Measurements from ENCODE around the gene BRAP. TPM values are rescaled to one million over a fixed set of nuclear protein-coding genes. Genes with fewer than 3 reads are reported as not detected.
A peak's percentile ranks its signal among the peaks of the same experiment; 100 is the strongest.
"Not testable (repeated sequence)": the region's sequence is repeated elsewhere in the genome, so short reads cannot be mapped to it uniquely, and the experiment has no call there.

Gene BRAP
- polyA plus RNA-seq, 3 donors = 7.0 to 14.5 (median 10.2) TPM

DNA sequence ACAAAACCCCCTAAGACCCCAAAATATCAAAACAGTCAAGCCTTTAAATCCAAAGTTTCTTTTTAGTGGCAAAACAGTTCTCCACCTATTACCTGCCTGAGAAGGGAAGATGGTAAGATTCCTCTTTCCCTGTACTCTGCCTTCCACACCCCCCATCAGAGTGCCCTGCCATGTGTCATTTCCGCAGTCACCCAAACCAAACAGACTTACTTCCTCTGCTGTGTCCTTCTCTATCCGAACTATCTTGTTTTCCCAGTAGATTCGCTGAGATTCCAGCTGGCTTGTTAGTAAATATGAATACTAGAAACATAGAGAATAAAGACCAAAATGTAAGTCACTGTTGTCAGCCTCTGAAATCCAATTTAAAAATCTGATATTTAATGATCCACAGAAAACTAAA lies 30.4 kb downstream of the BRAP start:
- no CpG with 5 or more reads among the region's 3 CpGs for WGBS (ENCODE audit: insufficient coverage)
- no peak overlapping the region for H3K27ac Mint-ChIP-seq
- DNase-seq = no peak
- no peak overlapping the region for H3K4me3 Mint-ChIP-seq
- Histone ChIP-seq H3K9me3 (replicated peaks in 1 of 2; ENCODE audit: control insufficient read depth in 1 of 2, insufficient read depth in 1 of 2, low read length in 2 of 2) (no peaks in the 10 kb centered on the region), H3K36me3 (replicated peaks in 1 of 2; ENCODE audit: control insufficient read depth in 1 of 2, insufficient read depth in 2 of 2, low read length in 2 of 2) (peaks cover 79 to 90% of the 10 kb centered on the region in 2 donors), H3K27me3 (ENCODE audit: control insufficient read depth in 2 of 2, insufficient read depth in 2 of 2, low read length in 2 of 2) (no peaks in the 10 kb centered on the region), H3K4me3 (replicated peaks in 1 of 3; ENCODE audit: low read depth in 2 of 3, low read length in 3 of 3) (no peak overlapping the region), H3K79me2 (ENCODE audit: insufficient read depth, low read length) (no peaks in the 10 kb centered on the region), H4K20me1 (ENCODE audit: insufficient read depth, low read length) (no peaks in the 10 kb centered on the region), H3K4me1 (ENCODE audit: control insufficient read depth in 1 of 2, insufficient read depth in 2 of 2, low read length in 2 of 2) (no peaks in the 10 kb centered on the region), H3K9ac (ENCODE audit: insufficient read depth, low read length, poor library complexity, severe bottlenecking) (no peak overlapping the region), H3K4me2 (replicated peaks; ENCODE audit: extremely low read depth, low read length, poor library complexity, severe bottlenecking) (no peak overlapping the region), H3K27ac (ENCODE audit: low read depth in 1 of 2, low read length in 2 of 2) (no peak overlapping the region), H2AFZ (ENCODE audit: insufficient read depth, low read depth, low read length, poor library complexity, severe bottlenecking) (no peak overlapping the region)
- H3K27me3 Mint-ChIP-seq (ENCODE audit: low read depth in 3 of 3) = no peaks in the 10 kb centered on the region
- TF ChIP-seq, protein P1, sequence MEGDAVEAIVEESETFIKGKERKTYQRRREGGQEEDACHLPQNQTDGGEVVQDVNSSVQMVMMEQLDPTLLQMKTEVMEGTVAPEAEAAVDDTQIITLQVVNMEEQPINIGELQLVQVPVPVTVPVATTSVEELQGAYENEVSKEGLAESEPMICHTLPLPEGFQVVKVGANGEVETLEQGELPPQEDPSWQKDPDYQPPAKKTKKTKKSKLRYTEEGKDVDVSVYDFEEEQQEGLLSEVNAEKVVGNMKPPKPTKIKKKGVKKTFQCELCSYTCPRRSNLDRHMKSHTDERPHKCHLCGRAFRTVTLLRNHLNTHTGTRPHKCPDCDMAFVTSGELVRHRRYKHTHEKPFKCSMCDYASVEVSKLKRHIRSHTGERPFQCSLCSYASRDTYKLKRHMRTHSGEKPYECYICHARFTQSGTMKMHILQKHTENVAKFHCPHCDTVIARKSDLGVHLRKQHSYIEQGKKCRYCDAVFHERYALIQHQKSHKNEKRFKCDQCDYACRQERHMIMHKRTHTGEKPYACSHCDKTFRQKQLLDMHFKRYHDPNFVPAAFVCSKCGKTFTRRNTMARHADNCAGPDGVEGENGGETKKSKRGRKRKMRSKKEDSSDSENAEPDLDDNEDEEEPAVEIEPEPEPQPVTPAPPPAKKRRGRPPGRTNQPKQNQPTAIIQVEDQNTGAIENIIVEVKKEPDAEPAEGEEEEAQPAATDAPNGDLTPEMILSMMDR (IDR thresholded peaks at IDR 0.05) = no peak
- H3K4me1 Mint-ChIP-seq = no peaks in the 10 kb centered on the region
- intact Hi-C loops (cut with micrococcal nuclease) = no loop called here
- peaks cover 69 to 93% of the 10 kb centered on the region in 2 donors for H3K36me3 Mint-ChIP-seq
- no peaks in the 10 kb centered on the region for H3K9me3 Mint-ChIP-seq

DNA sequence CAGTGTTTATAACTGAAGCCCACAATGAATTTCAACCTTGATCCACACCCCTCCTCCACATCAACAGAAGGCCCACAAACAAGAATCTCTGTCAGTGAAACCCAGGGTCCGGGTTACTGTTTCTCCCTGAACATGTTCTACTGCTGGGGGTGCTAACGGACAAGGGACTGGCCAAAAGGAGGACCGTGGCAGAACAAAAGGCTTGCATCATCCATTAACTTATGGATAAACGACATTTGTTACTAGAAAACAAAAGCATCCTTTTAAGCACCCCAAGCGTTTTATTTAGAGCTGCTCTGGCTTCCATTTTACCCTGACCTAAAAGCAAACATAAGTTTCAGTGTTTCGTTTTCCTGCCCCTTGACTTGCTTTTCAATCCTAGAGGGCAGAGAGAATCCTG lies 32.2 kb downstream of the BRAP start:
- Histone ChIP-seq H3K4me2 (replicated peaks; ENCODE audit: extremely low read depth, low read length, poor library complexity, severe bottlenecking) (no peak overlapping the region), H4K20me1 (ENCODE audit: insufficient read depth, low read length) (no peaks in the 10 kb centered on the region), H2AFZ (ENCODE audit: insufficient read depth, low read depth, low read length, poor library complexity, severe bottlenecking) (no peak overlapping the region), H3K27ac (ENCODE audit: low read depth in 1 of 2, low read length in 2 of 2) (no peak overlapping the region), H3K27me3 (ENCODE audit: control insufficient read depth in 2 of 2, insufficient read depth in 2 of 2, low read length in 2 of 2) (no peaks in the 10 kb centered on the region), H3K79me2 (ENCODE audit: insufficient read depth, low read length) (no peaks in the 10 kb centered on the region), H3K4me3 (replicated peaks in 1 of 3; ENCODE audit: low read depth in 2 of 3, low read length in 3 of 3) (no peak overlapping the region), H3K4me1 (ENCODE audit: control insufficient read depth in 1 of 2, insufficient read depth in 2 of 2, low read length in 2 of 2) (no peaks in the 10 kb centered on the region), H3K9ac (ENCODE audit: insufficient read depth, low read length, poor library complexity, severe bottlenecking) (no peak overlapping the region), H3K36me3 (replicated peaks in 1 of 2; ENCODE audit: control insufficient read depth in 1 of 2, insufficient read depth in 2 of 2, low read length in 2 of 2) (peaks cover 78 to 90% of the 10 kb centered on the region in 2 donors), H3K9me3 (replicated peaks in 1 of 2; ENCODE audit: control insufficient read depth in 1 of 2, insufficient read depth in 1 of 2, low read length in 2 of 2) (no peaks in the 10 kb centered on the region)
- Mint-ChIP-seq H3K4me1 (no peaks in the 10 kb centered on the region), H3K36me3 (peaks cover 67 to 92% of the 10 kb centered on the region in 2 donors), H3K9me3 (peaks cover 0 to under 1% (median 0%) of the 10 kb centered on the region in 7 donors), H3K27me3 (ENCODE audit: low read depth in 3 of 3) (no peaks in the 10 kb centered on the region), H3K4me3 (no peak overlapping the region), H3K27ac (no peak overlapping the region)
- DNase-seq = no peak
- 100% methylated on average over 5 of the region's 6 CpGs for WGBS (ENCODE audit: insufficient coverage)
- intact Hi-C loops (cut with micrococcal nuclease) = no loop called here
- TF ChIP-seq, protein P1 (IDR thresholded peaks at IDR 0.05) = no peak

DNA sequence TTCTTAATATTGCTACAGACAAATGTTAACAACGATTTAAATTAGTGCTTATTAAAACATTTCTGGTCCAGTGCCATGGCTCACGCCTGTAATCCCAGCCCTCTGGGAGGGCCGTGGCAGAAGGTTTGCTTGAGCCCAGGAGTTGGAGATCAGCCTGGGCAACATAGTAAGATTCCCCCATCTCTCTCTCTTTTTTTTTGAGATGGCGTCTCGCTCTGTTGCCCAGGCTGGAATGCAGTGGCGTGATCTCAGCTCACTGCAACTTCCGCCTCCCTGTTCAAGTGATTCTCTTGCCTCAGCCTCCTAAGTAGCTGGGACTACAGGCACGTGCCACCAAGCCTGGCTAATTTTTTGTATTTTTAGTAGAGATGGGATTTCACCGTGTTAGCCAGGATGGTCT lies 33.2 kb downstream of the BRAP start:
- H3K4me2 ChIP-seq (replicated peaks; ENCODE audit: extremely low read depth, low read length, poor library complexity, severe bottlenecking); H3K27ac ChIP-seq (ENCODE audit: low read depth in 1 of 2, low read length in 2 of 2); H3K4me3 ChIP-seq (replicated peaks in 1 of 3; ENCODE audit: low read depth in 2 of 3, low read length in 3 of 3); H3K9me3 Mint-ChIP-seq; intact Hi-C loops (cut with micrococcal nuclease); H3K27me3 Mint-ChIP-seq (ENCODE audit: low read depth in 3 of 3); H3K4me1 Mint-ChIP-seq; H3K4me3 Mint-ChIP-seq; H2AFZ ChIP-seq (ENCODE audit: insufficient read depth, low read depth, low read length, poor library complexity, severe bottlenecking); H4K20me1 ChIP-seq (ENCODE audit: insufficient read depth, low read length); H3K4me1 ChIP-seq (ENCODE audit: control insufficient read depth in 1 of 2, insufficient read depth in 2 of 2, low read length in 2 of 2); H3K79me2 ChIP-seq (ENCODE audit: insufficient read depth, low read length); H3K27me3 ChIP-seq (ENCODE audit: control insufficient read depth in 2 of 2, insufficient read depth in 2 of 2, low read length in 2 of 2); H3K9ac ChIP-seq (ENCODE audit: insufficient read depth, low read length, poor library complexity, severe bottlenecking); H3K9me3 ChIP-seq (replicated peaks in 1 of 2; ENCODE audit: control insufficient read depth in 1 of 2, insufficient read depth in 1 of 2, low read length in 2 of 2); DNase-seq: not testable (repeated sequence)
- peaks cover 72 to 89% of the 10 kb centered on the region in 2 donors for H3K36me3 ChIP-seq (replicated peaks in 1 of 2; ENCODE audit: control insufficient read depth in 1 of 2, insufficient read depth in 2 of 2, low read length in 2 of 2)
- H3K27ac Mint-ChIP-seq = peak overlapping the region in 1 of 7 donors; percentile 42
- peaks cover 66 to 93% of the 10 kb centered on the region in 2 donors for H3K36me3 Mint-ChIP-seq
- 97% methylated on average over 6 of the region's 9 CpGs for WGBS (ENCODE audit: insufficient coverage)

All from CD14-positive monocyte (primary cell).